Measurements from ENCODE around the gene PTK6.

The PTK6 gene

DNA sequence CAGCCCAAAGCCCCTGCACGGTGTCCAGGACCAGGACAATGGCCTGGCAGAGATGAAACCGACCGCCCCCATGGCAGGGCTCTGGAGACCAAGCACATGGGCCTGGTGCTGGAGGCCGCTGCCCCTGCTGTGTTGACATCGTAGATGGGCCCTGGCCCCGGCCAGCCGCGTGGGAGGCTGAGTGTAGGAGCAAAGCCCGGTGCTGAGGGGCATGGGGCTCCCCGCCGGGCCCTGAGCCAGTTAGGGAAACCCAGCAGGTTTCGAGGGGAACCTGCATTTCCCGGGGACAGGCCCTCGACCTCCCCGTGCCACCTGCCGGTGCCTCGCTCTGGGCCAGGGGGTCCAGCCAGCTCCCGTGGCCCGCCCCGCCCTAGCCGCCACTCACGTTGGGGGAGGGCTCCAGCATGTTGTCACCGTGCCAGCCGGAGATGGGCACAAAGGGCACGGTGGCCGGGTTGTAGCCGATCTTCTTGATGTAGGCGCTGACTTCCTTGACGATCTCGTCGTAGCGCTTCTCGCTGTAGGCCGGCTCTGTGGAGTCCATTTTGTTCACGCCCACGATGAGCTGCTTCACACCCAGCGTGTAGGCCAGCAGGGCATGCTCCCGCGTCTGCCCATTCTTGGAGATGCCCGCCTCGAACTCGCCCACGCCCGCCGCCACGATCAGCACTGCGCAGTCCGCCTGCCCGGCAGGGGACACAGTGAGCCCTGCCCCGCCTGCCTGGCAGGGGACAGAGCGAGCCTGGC, 42.6 kb downstream of the PTK6 start:
- DNase-seq (ENCODE audit: extremely low read depth, low read depth), result no peak
- TF ChIP-seq, protein P1, sequence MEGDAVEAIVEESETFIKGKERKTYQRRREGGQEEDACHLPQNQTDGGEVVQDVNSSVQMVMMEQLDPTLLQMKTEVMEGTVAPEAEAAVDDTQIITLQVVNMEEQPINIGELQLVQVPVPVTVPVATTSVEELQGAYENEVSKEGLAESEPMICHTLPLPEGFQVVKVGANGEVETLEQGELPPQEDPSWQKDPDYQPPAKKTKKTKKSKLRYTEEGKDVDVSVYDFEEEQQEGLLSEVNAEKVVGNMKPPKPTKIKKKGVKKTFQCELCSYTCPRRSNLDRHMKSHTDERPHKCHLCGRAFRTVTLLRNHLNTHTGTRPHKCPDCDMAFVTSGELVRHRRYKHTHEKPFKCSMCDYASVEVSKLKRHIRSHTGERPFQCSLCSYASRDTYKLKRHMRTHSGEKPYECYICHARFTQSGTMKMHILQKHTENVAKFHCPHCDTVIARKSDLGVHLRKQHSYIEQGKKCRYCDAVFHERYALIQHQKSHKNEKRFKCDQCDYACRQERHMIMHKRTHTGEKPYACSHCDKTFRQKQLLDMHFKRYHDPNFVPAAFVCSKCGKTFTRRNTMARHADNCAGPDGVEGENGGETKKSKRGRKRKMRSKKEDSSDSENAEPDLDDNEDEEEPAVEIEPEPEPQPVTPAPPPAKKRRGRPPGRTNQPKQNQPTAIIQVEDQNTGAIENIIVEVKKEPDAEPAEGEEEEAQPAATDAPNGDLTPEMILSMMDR (IDR thresholded peaks at IDR 0.05; ENCODE audit: low read depth, low read length), result no peak

DNA sequence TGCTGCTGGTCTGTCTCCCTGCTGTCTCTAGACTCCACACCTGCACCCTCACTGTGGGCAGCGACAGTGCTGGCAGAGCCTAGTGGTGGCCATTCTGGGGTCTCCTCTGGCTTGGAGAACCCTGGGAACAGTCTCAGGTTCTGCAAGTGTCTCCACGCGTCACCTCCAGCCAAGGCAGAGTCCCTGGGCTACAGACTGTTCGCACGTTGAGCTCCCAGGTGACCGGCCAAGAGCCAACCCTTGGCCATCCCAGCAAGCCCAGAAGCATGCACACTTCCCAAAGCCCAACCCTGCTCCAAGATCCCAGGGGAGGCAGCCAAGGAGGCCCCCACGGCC, 43.1 kb downstream of the PTK6 start:
- no peak for DNase-seq (ENCODE audit: extremely low read depth, low read depth)
- TF ChIP-seq, protein P1 (IDR thresholded peaks at IDR 0.05; ENCODE audit: low read depth, low read length), result no peak

- TF ChIP-seq, protein P1 (IDR thresholded peaks at IDR 0.05; ENCODE audit: low read depth, low read length), result no peak
- DNase-seq (ENCODE audit: extremely low read depth, low read depth), result no peak
Measured at GRCh38 chr20:63493563-63494020, 43.6 kb downstream of the PTK6 start.

GRCh38 chr20:63492982-63493381, 44.2 kb downstream of the PTK6 start:
- TF ChIP-seq, protein P1 (IDR thresholded peaks at IDR 0.05; ENCODE audit: low read depth, low read length), result no peak
- DNase-seq (ENCODE audit: extremely low read depth, low read depth), result no peak

GRCh38 chr20:63492518-63492917, 44.7 kb downstream of the PTK6 start:
- TF ChIP-seq, protein P1 (IDR thresholded peaks at IDR 0.05; ENCODE audit: low read depth, low read length), result no peak
- DNase-seq (ENCODE audit: extremely low read depth, low read depth), result no peak

- no peak for DNase-seq (ENCODE audit: extremely low read depth, low read depth)
- TF ChIP-seq, protein P1 (IDR thresholded peaks at IDR 0.05; ENCODE audit: low read depth, low read length), result no peak
Measured at GRCh38 chr20:63491635-63492230, 45.4 kb downstream of the PTK6 start.

DNA sequence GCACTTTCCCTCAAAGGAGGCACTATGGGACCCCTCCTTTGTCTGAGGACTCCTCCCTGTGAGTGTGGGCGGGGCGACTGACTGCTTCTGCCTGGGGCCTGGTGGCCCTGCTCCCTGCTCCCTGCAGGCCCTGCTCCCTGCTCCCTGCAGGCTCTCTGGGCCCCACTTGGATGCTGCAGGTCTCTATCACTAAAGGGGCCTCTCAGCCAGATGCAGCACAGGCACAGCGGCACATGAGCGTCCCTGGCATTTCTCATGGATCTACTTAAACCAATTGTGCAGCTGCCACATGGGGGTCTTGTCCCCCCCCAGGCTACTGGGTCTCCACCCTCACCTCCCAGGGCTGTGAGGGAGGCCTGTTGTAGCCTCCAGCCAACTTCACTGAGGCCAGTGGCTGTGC, 46.1 kb downstream of the PTK6 start:
- DNase-seq (ENCODE audit: extremely low read depth, low read depth), result no peak

More for the DNA sequence above, 46.1 kb downstream of the PTK6 start:
- TF ChIP-seq, protein P1 (IDR thresholded peaks at IDR 0.05; ENCODE audit: low read depth, low read length), result no peak

Measured in AG09319 (cell line).